Renal pelvis (tissue), 4 donors: Measurements from ENCODE around the gene SMARCA2. TPM values are rescaled to one million over a fixed set of nuclear protein-coding genes. Genes with fewer than 3 reads are reported as not detected.

Source experiments
- DNase-seq: peaks from one replicate; pipeline ENCODE4 v3.0.0-alpha.2; 2013
- polyA plus RNA-seq, 3 donors: library from polyadenylated mRNA; unstranded; fragments of 120-200 nt; gene quantifications; one replicate each; pipeline ENCODE4 v1.2.1, GENCODE V29; 2013; ENCODE audit not compliant: insufficient read length in 3 of 3

SMARCA2 gene
- polyA plus RNA-seq, 3 donors, result 75.9 to 115 (median 106) TPM

DNA sequence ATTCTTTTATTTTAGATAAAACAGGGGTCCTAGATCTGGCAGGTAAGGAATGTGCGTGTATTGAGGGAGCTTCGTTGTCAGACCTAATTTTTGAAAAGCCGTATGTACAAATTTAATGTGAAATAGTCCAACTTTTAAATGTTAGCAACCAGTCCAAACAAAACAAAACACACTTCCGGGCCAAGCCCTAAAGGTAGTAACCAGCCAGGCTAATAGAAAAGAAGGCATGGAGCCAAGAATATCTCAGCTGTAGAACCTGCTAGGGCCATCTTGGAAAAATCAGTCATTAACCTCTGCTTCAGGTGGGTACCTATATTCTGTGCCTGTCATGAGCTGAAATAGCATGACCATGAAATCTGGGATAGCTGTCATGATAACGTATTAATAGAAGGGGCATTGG is 71.0 kb downstream of the SMARCA2 start:
- DNase-seq, result no peak

DNA sequence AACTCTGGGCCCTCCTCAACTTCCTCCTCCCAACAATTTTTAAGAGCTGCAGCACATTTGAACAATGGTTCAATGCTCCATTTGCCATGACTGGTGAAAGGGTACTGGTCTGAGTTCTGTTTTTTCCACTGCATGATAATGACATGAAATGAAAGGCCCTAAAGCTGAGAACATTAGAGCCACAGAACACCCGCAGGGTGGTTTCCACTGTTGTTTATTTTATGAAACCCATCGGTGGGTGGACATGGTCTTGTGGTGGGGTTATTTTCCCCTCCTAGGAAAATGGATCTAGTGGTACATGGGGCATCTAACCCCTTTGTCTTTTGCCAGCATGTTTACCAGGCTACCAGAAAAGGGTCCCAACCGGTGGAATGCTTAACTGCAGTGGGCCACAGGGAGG is 71.8 kb downstream of the SMARCA2 start:
- no peak for DNase-seq

DNA sequence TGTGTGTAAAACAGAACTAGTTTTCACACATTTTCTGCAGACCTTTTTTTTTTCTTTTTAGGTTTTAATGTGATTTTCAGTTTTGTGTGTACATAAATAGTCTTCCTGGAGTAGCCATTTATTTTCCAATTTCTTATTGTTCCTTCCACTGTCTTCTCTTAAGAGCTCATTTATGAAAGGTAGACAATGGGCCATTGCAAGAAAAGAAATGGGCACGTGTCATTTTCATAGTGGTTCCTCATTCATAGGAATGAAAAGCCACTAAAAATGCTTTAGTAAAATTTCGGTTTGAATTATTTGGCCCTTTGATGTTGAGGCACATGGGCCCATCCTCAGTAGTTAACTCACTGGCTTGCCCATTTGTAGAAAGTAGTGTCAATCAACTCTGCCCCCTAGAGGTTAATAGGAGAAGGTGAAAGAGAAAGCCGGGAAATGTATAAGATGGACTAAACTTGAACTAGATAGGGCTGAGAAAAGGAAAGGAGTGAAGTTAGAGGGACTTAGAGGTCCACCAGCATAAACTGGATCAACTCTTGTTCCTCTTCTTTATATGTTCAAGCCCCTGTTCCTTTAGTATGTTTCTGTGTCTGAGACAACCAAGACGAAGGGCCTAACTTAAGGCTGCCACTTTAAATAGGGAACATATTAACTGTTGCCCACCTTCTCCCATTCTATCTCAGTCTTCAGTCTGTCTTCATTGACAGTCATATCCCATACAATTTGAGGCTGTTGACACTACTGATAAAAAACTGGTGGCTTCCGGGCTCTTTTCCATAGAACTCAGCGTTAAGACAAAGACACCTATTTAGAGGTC is 72.6 kb downstream of the SMARCA2 start:
- no peak for DNase-seq

DNA sequence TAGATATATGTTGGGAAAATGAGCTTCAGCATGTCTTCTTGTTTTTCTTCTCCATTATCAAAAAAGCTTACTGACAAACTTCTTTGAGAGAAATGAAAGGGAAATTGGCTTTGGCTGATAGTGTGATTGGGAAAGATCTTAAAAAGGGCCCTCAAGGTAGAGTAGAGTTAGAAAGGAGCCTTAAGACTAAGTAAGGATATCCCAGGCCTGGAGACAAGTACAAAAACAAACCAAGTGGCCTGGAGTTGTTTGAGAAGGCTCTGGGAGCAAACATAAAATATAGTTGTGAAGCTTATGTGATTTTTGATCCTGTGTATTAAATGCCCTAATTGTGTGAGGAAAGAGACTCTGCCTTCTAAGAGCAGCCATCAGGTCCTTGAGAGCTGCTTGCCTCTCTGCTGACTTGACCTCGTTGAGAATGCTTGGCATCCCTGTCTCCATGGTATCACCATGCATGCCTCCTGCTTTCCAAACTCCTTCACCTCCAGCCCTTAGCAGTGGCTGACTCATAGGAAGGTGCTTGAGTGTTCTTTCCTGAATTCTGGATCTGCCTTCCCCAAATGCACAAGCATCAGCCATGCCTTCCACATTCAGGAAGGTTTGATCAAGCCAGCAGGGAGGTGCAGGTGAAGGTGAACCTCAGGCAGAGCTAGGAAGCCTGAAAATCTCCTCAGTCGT is 78.9 kb downstream of the SMARCA2 start:
- DNase-seq, result no peak

DNA sequence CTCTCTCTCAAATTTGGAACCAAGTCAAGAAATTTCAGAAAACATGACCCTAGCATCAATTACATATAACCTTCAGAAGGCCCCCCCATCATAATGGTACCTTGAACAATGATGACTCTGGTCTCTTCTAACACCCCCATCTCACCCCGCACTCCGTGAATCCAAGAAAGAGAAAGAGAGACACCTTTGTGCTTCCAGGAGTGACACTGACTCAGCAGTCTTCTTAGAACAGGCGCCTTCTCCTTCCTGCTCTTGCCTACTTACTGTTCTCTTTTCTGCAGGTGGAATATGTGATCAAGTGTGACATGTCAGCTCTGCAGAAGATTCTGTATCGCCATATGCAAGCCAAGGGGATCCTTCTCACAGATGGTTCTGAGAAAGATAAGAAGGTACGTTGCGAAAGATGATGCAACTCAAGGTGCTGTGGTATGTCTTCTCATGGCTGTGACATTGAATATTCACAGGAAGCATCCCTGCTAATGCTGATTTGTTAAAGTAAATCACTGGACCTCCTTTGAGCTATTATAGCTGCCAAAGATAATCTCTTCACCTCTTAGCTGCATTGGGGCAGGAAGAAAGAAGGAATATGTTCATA is 81.3 kb downstream of the SMARCA2 start:
- DNase-seq, result no peak

DNA sequence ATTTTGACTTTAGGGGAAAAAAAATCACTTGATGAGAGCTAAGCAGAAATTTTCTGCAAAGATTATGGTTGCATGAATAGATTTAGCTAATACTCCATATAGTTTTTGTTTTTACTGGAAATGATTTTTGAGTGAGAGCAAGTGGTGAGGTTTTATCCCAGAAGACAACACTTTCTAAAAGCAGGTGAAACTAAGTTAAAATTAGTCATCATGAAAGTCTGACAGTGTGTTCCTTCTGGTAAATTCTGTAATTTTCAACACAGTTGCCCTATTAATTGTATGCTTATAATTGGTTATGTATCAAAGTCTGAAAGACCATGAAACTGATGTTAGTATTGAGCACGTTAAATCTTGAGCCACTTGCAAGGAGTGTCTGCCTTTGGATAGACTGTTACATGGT is 91.5 kb downstream of the SMARCA2 start:
- DNase-seq, result no peak

DNA sequence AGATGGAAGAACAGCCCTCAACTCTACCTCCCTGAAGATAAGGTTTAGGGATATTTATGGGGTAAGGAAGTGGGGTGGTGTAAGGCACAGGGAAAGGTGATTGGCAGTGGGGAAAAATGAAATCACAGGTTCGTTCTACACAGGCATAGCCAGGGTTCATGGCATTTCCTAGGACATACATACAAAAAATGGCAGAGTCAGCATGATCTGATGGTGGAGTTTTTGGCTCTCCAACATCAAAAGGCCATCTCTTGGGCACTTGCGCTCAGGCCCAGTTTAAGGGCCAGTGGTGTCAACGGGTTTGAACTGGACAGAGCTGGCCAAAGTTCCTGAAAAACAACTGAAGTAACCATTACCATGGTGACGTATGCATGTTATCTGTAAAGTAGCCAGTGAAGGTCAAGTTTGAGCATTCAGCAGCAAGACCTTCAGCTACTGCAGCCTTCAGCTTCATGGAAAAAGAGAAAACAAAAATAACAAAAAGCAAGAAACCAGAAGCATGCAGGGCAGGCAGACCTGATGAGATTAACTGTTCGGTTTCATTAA is 92.8 kb downstream of the SMARCA2 start:
- no peak for DNase-seq

DNA sequence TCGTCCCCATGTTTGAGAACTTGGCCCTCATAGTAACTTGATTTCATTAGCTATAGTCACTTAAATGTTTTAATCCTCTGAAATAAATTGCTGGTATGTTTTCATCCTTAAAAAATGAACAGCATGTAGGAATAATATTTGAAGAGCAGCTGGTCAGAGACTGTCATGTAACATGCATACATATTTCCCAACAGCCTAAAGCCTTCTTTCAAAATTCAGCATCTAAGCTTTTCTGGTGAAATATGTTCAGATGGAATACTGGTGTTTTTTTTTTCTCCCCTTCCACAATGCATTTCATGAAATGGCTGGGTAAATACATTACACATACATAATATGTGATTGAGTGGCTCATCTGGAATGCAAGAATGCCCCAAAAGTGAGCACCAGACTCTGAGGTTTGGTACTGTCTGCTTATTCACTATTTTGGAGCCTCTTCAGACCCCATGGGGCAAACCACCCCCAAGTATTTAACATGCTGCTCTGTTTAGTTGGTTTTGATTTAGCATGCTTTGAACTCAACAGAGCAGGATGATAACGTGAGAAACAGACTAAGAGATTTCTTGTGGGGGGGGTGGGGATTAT is 94.0 kb downstream of the SMARCA2 start:
- no peak for DNase-seq

DNA sequence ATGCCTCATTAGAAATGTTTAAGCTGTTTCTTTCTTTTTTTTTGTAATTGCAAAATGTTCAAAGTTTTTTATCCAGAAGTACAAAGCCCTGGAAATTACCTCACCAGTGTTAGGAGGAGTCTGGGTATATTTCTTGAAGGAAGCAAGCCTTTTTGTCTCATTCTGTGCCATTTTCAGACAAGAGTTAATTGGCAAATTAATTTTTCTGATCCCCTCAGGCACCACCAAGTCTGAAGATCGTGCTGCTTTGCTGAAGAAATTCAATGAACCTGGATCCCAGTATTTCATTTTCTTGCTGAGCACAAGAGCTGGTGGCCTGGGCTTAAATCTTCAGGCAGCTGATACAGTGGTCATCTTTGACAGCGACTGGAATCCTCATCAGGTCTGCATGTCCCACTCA is 94.9 kb downstream of the SMARCA2 start:
- no peak for DNase-seq

DNA sequence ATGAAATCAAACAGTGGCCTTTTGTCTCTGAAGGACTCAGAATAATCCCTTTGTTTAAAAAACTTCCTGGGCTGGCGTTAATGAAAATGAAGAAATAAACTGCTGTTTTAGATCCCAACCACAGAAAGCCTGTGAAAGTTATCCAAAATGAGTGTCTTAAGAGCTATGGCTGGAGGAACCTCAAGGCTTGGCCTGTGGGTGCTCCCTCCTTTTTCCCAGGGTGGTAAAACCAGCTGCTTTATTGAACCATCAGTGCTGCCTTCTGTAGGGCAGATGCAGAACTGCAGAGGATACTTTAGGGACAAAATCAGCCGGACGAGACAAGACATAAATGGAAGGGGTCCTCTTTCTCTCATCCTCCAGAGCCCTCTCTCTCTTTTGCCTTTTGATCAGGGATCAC is 100.9 kb downstream of the SMARCA2 start:
- no peak for DNase-seq

DNA sequence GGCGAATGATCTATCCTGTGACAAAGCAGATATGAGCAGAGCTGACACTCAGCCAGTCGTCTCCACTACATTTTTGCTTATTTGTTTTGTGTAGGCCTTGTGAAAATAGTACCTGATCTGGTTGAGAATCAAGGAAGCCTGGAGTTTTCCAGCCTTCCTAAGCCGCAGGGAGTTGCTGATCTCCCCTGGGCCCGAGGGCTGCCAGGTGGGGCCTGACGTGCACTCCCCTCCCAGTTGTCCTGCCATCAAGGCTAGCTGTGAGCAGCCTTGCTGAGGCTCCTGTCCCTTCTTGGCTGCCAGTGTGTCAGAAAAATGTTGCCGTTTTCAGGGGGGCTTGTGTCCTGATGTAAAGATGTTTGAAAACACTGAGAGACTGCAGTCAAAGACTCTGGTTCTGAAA is 102.4 kb downstream of the SMARCA2 start:
- DNase-seq, result no peak

DNA sequence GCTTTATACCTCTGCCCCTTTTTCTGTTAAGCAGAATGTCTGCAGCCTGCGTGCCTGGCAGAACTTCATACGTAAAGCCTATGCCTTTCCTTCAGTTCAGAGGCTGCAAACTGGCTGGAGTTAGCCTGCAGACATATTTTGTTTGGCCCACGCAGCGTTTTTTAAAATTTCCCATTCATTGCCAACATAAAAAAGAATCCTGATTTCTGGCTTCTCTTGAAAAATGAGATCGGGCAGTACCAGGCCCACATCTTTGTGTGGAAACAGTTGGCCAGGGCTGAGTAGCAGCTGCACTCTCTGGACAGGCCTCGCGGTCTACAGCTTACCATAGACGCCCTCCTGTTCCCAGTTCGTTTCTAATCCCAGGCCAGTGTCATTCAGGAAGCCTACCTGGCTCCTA is 104.4 kb downstream of the SMARCA2 start:
- no peak for DNase-seq

DNA sequence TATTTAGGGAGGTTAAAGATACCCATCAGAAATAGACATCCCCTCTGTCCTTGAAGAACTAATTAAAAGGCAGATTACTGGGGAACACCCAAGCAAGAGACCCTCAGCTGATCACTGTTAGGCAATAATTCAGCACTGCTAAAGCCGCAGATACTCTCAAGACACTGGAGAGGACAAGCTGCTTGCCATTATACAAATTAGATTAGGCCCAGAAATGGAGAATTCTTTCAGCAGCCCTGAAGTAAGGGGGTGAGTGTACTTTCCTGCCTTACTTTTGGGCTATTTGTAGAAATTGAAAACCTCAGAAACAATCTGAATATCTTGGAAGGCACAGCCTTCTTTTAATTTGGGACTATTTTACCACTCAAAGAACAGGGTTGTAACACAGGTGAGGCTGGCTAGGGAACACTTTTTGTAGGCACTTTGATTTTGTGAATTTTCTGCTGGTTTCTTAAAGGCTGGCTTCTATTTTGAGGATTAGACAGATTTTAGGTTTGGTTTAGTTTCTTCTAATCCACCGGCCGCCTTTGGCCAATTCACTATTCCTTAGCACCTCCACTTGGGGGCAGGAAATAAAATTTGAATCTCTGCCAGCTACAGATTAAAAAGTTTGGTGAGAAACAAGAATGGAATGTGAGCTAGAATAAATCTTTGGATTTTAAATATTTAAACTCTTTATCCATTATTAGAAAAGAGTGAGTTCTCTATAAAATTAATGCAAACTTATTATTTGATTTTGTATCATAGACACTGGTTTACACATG is 106.0 kb downstream of the SMARCA2 start:
- no peak for DNase-seq

DNA sequence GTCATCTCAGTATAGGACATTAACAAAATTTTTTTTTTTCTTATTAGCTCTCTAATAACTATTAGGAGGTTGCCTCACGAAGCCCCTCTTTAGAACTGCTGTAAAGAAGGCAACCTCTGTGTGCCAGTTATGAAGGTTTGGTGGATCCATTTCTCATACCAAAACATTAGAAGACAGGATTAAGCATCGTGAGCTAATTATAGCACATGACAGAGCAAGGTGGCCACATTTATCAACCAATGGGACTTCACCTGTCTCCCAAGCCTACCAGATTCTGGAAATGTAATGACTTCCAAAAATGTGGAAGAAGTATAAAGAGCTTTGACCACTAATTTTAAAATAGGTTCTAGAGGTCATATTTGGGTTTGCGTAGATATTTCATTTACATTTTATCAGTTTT is 107.2 kb downstream of the SMARCA2 start:
- DNase-seq, result no peak

DNA sequence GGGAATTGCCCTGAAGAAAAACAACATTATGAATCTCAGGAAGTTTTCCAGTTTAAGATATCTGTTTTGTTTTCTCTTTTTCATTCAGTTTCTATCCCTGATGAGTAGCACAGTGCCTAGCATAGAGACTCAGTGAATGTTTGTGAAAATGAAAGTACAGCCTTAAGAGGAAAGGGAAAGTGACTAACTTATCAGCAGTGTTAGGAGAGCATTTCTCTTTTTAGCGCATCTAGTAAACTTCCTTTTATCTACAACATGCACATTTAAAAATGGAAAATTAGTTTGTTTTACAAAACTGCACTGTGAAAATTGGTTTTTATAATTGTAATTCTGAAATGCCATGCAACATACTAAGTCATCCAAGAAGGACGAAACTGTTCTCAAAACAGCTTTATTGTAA is 110.8 kb downstream of the SMARCA2 start:
- no peak for DNase-seq

DNA sequence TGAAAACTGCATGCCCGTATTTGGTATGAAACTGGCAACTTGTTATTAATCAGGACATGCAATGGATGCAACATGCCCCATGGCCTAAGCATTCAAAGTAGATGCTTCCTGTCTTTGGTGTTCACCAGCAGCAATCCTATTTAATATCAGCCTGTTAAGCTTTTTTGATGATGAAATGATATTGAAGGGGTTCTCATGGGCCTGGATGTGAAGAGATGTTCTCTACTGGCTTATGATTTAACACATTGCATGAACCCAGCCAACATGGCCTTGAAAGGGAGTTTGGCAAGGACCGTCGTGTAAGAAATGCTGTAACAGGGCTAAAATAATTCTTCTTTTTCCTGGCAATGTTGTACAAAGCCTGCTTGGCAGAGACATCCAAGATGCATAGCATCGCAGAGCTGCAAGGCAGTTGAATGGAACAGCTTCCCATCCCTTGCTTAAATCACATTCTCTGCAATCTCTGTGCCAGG is 111.2 kb downstream of the SMARCA2 start:
- DNase-seq, result no peak

DNA sequence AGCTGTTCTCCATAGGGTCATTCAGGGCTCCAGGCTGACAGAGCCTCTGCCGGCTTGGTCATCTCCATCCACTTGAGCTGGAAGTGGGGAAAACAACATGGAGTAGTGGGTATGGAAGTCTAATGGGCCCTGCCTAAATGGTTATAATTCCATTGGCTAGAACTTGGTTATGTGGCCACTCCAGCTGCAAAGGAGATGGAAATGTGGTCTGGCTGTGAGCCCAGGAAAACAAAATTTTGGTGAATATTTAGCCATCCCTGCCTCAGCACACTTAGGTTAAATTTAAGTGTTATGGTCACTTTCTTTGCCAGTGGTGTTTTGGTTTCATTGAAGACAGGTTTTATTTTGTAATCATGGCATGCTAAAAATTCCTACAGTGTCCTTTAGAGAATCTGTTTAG is 112.3 kb downstream of the SMARCA2 start:
- no peak for DNase-seq

DNA sequence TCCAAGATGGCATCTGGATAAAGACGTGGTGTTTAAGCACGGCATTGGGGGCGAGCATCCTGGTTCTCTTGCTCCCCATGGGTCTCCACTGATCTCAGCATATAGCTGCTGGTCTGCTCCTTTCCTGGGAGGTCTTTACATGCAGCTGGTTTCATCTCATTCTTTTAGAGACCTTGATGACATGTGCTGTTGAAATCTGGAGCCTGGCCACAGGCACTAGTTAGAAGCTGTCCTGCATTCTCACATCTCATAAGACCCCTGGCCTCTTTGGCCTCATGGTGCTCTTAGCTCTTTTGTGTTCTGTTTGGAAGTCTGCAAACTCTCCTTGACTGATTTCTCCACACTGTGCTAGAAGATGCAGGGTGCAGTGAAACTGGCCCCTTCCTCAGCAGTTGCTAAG is 113.0 kb downstream of the SMARCA2 start:
- DNase-seq, result no peak

DNA sequence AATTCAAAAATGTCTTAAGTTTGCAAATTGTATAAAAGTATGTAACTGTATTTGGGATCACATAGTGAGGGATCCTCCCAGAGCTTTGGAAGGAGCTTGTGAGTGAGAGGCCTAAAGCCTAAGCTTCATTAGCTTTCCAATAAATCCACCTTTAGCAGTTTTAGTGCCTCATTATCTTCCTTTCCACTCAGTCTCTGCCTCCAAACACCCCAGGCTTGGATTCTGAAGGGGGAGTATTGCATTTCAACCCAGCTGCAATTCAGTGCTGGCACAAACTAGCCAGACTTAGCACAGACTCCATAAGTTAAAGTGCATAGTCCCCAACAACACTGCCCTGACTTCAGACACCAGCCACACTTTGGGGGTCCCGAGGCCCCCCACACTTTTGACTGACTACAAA is 113.5 kb downstream of the SMARCA2 start:
- peak; percentile 71 for DNase-seq

DNA sequence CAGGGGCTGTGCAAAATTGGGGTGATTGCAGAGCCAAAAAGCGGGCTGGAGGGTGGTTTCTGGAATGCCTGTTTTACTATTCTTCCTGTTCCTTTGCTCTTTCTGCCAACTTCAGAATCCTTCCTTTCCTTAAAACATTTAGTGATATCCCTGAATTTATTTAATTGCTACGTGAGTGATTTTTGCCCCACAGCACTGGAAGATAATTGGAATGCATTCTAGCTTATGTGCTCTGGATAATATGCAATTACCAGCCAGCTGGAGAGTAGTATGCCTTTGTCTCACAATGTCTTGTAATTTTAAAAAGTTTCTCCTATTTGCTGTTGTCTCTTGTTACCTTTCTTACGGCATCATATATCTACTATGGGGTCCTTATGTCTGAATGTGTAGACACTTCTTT is 115.8 kb downstream of the SMARCA2 start:
- no peak for DNase-seq

DNA sequence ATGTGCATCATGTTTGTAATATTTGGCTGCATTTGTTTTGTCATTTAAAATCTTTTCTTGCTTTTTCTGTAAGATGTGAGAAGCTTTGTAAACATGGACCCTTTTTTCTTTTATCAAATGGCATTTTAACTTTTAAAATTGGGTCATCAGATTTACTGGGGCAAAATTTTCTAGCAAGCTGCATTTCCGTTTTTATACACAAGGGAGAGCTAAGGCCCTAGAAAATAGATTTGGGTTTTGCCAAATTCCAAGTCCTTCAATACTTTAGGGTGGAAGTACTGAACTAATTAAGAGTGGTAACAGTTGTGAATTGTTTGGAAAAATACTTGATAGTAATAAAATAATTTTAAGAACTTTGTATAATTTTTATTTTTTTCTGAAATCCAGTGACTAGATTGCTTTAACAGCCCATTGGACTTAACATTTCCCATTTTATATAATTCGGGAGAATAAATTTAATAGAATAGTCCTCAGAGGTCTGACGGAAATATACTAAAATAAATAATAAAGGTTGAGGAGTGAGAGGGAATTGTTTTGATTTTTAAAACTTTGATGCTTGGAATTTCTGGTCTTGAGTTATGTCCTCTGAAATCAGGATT is 117.4 kb downstream of the SMARCA2 start:
- DNase-seq, result peak; percentile 39
